ENCODE measurements around the gene ASPRV1.

ASPRV1 gene

GRCh38 chr2:69995511-69995910, 34.1 kb upstream of the ASPRV1 start:
- TF ChIP-seq, protein P1, sequence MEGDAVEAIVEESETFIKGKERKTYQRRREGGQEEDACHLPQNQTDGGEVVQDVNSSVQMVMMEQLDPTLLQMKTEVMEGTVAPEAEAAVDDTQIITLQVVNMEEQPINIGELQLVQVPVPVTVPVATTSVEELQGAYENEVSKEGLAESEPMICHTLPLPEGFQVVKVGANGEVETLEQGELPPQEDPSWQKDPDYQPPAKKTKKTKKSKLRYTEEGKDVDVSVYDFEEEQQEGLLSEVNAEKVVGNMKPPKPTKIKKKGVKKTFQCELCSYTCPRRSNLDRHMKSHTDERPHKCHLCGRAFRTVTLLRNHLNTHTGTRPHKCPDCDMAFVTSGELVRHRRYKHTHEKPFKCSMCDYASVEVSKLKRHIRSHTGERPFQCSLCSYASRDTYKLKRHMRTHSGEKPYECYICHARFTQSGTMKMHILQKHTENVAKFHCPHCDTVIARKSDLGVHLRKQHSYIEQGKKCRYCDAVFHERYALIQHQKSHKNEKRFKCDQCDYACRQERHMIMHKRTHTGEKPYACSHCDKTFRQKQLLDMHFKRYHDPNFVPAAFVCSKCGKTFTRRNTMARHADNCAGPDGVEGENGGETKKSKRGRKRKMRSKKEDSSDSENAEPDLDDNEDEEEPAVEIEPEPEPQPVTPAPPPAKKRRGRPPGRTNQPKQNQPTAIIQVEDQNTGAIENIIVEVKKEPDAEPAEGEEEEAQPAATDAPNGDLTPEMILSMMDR (IDR thresholded peaks at IDR 0.05; ENCODE audit: insufficient read depth, low read depth, low read length, missing control alignments): no peak
- DNase-seq (ENCODE audit: low read depth): no peak
- H3K4me3 ChIP-seq (ENCODE audit: low read length): no peak overlapping the region

GRCh38 chr2:69994166-69994565, 32.7 kb upstream of the ASPRV1 start:
- no peak for DNase-seq (ENCODE audit: low read depth)
- TF ChIP-seq, protein P1 (IDR thresholded peaks at IDR 0.05; ENCODE audit: insufficient read depth, low read depth, low read length, missing control alignments): no peak
- H3K4me3 ChIP-seq (ENCODE audit: low read length): no peak overlapping the region

DNA sequence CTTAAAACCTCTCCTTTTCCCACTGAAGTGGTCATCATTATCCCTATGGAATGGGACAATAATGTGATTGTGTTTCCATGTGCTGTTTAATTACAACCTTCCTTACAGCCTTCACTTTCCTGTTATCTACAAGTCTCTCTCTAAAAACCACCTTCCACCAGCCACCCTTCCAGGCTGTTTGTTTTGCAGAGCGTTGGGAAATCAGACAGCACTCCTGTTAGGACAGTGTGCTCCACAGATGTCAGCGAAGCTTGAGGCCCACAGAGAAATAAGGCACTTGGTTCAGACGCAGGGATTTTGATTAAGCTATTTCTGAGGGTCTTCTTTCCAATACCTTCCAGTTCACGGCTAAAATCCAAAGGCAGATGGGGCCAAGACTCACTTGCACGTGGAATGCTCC, 32.3 kb upstream of the ASPRV1 start:
- DNase-seq (ENCODE audit: low read depth): no peak
- H3K4me3 ChIP-seq (ENCODE audit: low read length): no peak overlapping the region
- TF ChIP-seq, protein P1 (IDR thresholded peaks at IDR 0.05; ENCODE audit: insufficient read depth, low read depth, low read length, missing control alignments): no peak

DNA sequence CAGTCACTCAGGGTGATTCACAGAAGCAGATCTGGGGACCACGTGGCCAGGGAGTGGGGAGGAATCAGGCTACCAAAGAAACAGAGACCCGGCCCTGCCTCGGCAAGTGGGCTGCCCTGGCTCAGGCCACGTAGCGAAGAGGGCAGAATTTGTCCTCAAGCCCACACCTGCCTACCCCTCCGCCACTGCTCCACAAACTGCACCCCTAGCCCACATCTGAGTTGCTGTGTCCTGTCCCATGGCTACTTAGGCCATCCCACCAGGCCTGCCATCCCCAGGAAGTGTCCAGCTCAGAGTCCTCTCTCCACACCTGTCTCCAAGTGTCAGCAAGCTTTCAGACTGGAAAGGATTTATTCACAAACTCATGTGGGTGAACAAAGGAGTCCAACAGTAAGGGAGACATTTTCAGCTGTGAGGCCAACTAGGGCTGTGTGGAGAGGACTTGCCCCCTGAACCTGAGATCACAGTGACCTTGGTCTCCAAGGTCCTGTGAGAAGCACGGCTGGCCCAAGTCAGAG, 31.7 kb upstream of the ASPRV1 start:
- H3K4me3 ChIP-seq (ENCODE audit: low read length): no peak overlapping the region
- DNase-seq (ENCODE audit: low read depth): no peak
- TF ChIP-seq, protein P1 (IDR thresholded peaks at IDR 0.05; ENCODE audit: insufficient read depth, low read depth, low read length, missing control alignments): no peak

DNA sequence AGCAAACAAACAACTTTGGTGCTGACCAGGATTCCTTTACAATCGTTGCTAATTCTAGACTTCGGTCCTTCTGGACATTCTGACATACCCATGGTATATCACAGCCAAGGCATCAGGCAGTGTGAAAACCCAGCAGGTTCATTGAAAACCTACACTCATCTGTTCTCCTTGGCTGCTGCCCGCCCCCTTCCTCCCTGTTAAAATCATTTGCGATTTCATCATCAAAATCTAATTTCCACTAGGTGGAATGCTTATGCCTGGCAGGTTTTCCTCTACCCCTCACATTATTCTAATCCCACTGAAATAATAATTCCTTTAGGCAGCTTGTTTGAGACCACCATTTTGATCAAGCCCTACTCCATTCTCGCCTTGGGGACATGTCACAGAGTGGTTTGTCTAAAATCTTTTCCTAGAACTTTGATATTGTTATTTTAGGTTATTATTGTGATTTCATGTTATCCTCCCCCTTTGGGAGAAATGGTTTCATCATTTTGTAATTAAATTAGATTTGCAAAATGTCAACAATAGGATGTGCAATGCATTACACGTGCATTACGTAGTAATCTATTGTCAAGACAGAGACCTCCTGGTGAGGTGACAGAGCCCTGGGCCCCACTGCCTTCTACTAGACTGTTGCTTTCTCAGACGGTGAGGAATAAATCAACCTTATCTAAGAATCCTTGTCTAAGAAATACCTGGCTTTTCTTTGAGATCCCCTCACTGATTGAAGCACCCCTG, 31.0 kb upstream of the ASPRV1 start:
- H3K4me3 ChIP-seq (ENCODE audit: low read length): no peak overlapping the region
- TF ChIP-seq, protein P1 (IDR thresholded peaks at IDR 0.05; ENCODE audit: insufficient read depth, low read depth, low read length, missing control alignments): no peak
- no peak for DNase-seq (ENCODE audit: low read depth)

- H3K4me3 ChIP-seq (ENCODE audit: low read length): no peak overlapping the region
- TF ChIP-seq, protein P1 (IDR thresholded peaks at IDR 0.05; ENCODE audit: insufficient read depth, low read depth, low read length, missing control alignments): no peak
- DNase-seq (ENCODE audit: low read depth): peak; percentile 38
Observed at GRCh38 chr2:69989441-69990105, 28.1 kb upstream of the ASPRV1 start.

Data from epithelial cell of esophagus (primary cell).